Measurements from ENCODE around the gene NHSL2.
"Not testable (repeated sequence)": the region's sequence is repeated elsewhere in the genome, so short reads cannot be mapped to it uniquely, and the experiment has no call there.

The NHSL2 gene

GRCh38 chrX:72057849-72058248, 147.2 kb downstream of the NHSL2 start:
- no peak overlapping the region for H3K27ac ChIP-seq (ENCODE audit: low read length)
- H3K36me3 ChIP-seq (ENCODE audit: insufficient read depth, low read length) = no peaks in the 10 kb centered on the region
- DNase-seq = no peak
- peaks cover 4% of the 10 kb centered on the region for H3K27me3 ChIP-seq (ENCODE audit: insufficient read depth, low read length, poor library complexity)
- no peak overlapping the region for H2AFZ ChIP-seq (ENCODE audit: low read depth, low read length)
- no peak overlapping the region for H3K4me2 ChIP-seq (ENCODE audit: insufficient read depth, low read length)
- ATAC-seq (ENCODE audit: insufficient read depth, low read depth) = no peak
- H3K79me2 ChIP-seq (ENCODE audit: insufficient read depth, low read length) = no peaks in the 10 kb centered on the region
- H3K4me3 ChIP-seq (ENCODE audit: low read depth in 1 of 2, low read length in 2 of 2) = no peak overlapping the region
- H3K9me3 ChIP-seq (ENCODE audit: insufficient read depth, low read length, severe bottlenecking) = no peaks in the 10 kb centered on the region
- H3K9ac ChIP-seq (ENCODE audit: low read depth, low read length) = no peak overlapping the region
- H4K20me1 ChIP-seq (ENCODE audit: insufficient read depth, low read length) = no peaks in the 10 kb centered on the region
- H3K4me1 ChIP-seq (ENCODE audit: insufficient read depth, low read length) = no peaks in the 10 kb centered on the region
- no peak for TF ChIP-seq EZH2 (IDR thresholded peaks at IDR 0.05; ENCODE audit: borderline replicate concordance, low read depth, low read length, severe bottlenecking)
- no peak for TF ChIP-seq CTCF (IDR thresholded peaks at IDR 0.05; ENCODE audit: borderline replicate concordance, extremely low read depth, low read length, poor library complexity, severe bottlenecking)

GRCh38 chrX:72058346-72058745, 147.7 kb downstream of the NHSL2 start:
- not testable (repeated sequence) for ATAC-seq (ENCODE audit: insufficient read depth, low read depth); DNase-seq; H3K27ac ChIP-seq (ENCODE audit: low read length); H2AFZ ChIP-seq (ENCODE audit: low read depth, low read length); H3K79me2 ChIP-seq (ENCODE audit: insufficient read depth, low read length); H3K4me1 ChIP-seq (ENCODE audit: insufficient read depth, low read length); H3K9ac ChIP-seq (ENCODE audit: low read depth, low read length); H3K4me3 ChIP-seq (ENCODE audit: low read depth in 1 of 2, low read length in 2 of 2); H3K9me3 ChIP-seq (ENCODE audit: insufficient read depth, low read length, severe bottlenecking); H3K36me3 ChIP-seq (ENCODE audit: insufficient read depth, low read length); H3K4me2 ChIP-seq (ENCODE audit: insufficient read depth, low read length); H4K20me1 ChIP-seq (ENCODE audit: insufficient read depth, low read length); H3K27me3 ChIP-seq (ENCODE audit: insufficient read depth, low read length, poor library complexity)

- no peak for DNase-seq
- Histone ChIP-seq H3K27ac (ENCODE audit: low read length) (no peak overlapping the region), H3K4me2 (ENCODE audit: insufficient read depth, low read length) (no peak overlapping the region), H3K9me3 (ENCODE audit: insufficient read depth, low read length, severe bottlenecking) (no peaks in the 10 kb centered on the region), H3K4me1 (ENCODE audit: insufficient read depth, low read length) (no peaks in the 10 kb centered on the region), H4K20me1 (ENCODE audit: insufficient read depth, low read length) (no peaks in the 10 kb centered on the region), H2AFZ (ENCODE audit: low read depth, low read length) (no peak overlapping the region), H3K4me3 (ENCODE audit: low read depth in 1 of 2, low read length in 2 of 2) (no peak overlapping the region), H3K27me3 (ENCODE audit: insufficient read depth, low read length, poor library complexity) (peaks cover 2% of the 10 kb centered on the region), H3K79me2 (ENCODE audit: insufficient read depth, low read length) (no peaks in the 10 kb centered on the region), H3K36me3 (ENCODE audit: insufficient read depth, low read length) (no peaks in the 10 kb centered on the region), H3K9ac (ENCODE audit: low read depth, low read length) (no peak overlapping the region)
- ATAC-seq (ENCODE audit: insufficient read depth, low read depth) = no peak
- no peak for TF ChIP-seq CTCF (IDR thresholded peaks at IDR 0.05; ENCODE audit: borderline replicate concordance, extremely low read depth, low read length, poor library complexity, severe bottlenecking)
- TF ChIP-seq EZH2 (IDR thresholded peaks at IDR 0.05; ENCODE audit: borderline replicate concordance, low read depth, low read length, severe bottlenecking) = no peak
Observed at GRCh38 chrX:72060196-72060920, 149.7 kb downstream of the NHSL2 start.

- Histone ChIP-seq H3K27ac (ENCODE audit: low read length) (no peak overlapping the region), H3K9me3 (ENCODE audit: insufficient read depth, low read length, severe bottlenecking) (no peaks in the 10 kb centered on the region), H3K79me2 (ENCODE audit: insufficient read depth, low read length) (no peaks in the 10 kb centered on the region), H2AFZ (ENCODE audit: low read depth, low read length) (no peak overlapping the region), H3K9ac (ENCODE audit: low read depth, low read length) (no peak overlapping the region), H3K36me3 (ENCODE audit: insufficient read depth, low read length) (no peaks in the 10 kb centered on the region), H3K4me1 (ENCODE audit: insufficient read depth, low read length) (no peaks in the 10 kb centered on the region), H4K20me1 (ENCODE audit: insufficient read depth, low read length) (no peaks in the 10 kb centered on the region), H3K27me3 (ENCODE audit: insufficient read depth, low read length, poor library complexity) (peaks cover 2% of the 10 kb centered on the region), H3K4me2 (ENCODE audit: insufficient read depth, low read length) (no peak overlapping the region), H3K4me3 (ENCODE audit: low read depth in 1 of 2, low read length in 2 of 2) (no peak overlapping the region)
- TF ChIP-seq CTCF (IDR thresholded peaks at IDR 0.05; ENCODE audit: borderline replicate concordance, extremely low read depth, low read length, poor library complexity, severe bottlenecking) (no peak), EZH2 (IDR thresholded peaks at IDR 0.05; ENCODE audit: borderline replicate concordance, low read depth, low read length, severe bottlenecking) (no peak)
- ATAC-seq (ENCODE audit: insufficient read depth, low read depth) (no peak), DNase-seq (no peak)
Observed at GRCh38 chrX:72060921-72061490, 150.4 kb downstream of the NHSL2 start.

Data from DND-41 (cell line).